DMS153 treated with DMSO at 0.1 percent for 48 hours (cell line): ENCODE data around the gene ESRRG.

Experiments
- DNase-seq: peaks from one replicate; lab custom pipeline; 2025; ENCODE audit not compliant: unreplicated experiment; lab: John Stamatoyannopoulos, UW

Gene ESRRG

DNA sequence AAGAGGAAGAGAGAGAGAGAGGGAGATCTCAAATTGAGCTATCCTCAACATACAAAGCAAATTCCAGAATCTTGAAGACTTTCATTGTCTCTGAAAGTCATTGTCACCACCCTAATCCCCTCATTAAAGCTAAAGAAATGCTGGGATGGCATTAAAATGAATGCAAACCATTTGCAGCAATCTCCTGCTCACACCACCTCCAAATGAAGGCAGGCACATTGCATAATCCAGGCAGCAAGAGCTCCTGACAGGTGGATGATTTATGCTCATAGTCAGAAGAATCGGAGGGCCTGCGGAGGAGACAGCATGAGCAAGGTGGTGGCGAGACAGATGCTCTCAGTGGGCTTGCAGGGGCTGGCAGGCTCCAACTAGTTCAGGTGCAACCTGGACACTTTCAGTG, 90.2 kb downstream of the ESRRG start:
- no peak for DNase-seq

DNA sequence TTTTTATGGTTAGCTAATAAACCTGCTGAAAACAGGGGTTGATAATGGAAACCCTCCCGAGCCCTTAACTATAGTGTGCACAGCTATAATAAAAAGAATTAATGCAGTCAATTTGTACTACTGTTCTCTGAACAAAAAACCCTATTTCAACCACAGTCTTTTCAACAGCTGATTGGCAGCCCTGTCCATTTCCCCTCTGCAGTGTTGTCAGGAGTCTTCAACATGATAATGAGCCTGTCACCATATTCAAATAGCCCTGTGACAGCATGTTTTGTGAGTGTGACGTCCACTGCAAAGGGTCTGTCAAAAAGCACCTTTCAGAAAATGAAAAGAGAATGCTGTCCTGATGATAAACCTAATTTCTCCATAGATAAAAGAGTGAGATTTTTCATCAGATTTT, 92.7 kb downstream of the ESRRG start:
- DNase-seq: no peak

- DNase-seq: no peak
Observed at GRCh38 chr1:216627252-216627651, 96.0 kb downstream of the ESRRG start.

DNA sequence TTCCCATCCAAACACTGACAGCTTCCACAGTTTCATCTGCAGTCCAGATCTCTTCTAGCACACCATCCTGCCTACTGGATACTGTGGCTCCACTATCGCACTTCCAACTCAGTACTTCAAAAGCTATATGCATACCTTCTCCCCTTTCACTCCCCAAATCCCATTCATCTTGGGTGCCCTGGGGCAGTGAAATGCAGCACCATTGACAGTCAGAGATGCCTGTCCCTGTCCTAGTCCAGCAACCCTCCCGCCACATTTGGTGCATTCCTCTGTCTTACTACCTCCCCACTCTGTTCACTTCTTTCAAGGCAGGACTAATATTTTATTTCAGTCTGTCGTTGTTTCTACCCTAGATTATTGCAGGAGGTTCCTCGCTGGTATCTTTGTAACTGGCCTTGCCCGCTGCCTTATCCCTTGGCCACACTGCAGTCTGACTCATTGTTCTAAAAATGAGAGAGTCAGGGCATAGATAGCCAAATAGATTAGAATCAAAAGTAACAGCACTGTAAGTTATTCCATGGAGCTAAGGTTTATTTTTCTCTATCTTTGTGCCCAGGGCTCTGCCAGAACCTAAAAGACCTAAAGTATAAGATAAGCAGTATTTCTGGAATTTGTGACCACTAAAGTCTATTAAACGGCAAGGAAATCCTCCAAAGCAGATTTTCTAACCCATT, 96.7 kb downstream of the ESRRG start:
- DNase-seq: no peak

- DNase-seq: no peak
Observed at GRCh38 chr1:216621536-216621935, 101.7 kb downstream of the ESRRG start.

DNA sequence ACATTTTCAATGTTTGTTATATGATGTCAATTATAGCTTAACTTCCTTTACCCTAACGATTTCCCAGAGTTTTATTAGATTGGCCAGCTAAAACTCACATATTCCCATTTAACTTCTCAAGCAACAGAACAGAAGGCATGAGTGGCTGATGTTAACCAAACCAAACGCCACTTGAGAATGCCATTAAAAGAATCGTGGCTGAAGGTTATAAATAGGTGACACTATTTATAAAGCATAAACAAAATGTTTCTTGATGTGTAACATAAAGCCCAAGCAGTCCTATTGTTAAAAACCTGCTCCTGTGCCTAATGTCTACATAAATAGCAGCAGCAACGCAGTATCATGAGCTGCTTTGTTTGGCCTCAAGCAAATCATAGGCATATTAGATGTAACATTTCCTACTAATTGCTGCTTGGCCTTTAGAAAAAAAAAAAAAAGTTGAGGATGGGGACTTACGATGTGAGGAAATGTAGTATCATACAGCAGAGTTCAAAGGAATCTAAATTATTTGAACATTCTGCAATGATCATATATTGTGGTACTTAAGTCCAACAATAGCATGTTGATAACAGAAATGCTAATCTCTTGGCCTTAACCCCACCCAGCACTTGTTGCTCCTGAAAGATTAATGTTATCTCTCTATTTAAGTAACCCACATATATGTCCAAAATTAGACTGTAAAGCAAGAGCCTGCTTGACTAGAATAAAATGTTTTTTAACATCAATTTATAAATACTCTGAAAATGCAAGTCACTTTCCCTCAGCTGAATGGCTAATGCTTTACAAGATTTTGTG, 106.0 kb downstream of the ESRRG start:
- peak; percentile 76 for DNase-seq

- DNase-seq: peak; percentile 90
Observed at GRCh38 chr1:216616425-216616824, 106.8 kb downstream of the ESRRG start.

DNA sequence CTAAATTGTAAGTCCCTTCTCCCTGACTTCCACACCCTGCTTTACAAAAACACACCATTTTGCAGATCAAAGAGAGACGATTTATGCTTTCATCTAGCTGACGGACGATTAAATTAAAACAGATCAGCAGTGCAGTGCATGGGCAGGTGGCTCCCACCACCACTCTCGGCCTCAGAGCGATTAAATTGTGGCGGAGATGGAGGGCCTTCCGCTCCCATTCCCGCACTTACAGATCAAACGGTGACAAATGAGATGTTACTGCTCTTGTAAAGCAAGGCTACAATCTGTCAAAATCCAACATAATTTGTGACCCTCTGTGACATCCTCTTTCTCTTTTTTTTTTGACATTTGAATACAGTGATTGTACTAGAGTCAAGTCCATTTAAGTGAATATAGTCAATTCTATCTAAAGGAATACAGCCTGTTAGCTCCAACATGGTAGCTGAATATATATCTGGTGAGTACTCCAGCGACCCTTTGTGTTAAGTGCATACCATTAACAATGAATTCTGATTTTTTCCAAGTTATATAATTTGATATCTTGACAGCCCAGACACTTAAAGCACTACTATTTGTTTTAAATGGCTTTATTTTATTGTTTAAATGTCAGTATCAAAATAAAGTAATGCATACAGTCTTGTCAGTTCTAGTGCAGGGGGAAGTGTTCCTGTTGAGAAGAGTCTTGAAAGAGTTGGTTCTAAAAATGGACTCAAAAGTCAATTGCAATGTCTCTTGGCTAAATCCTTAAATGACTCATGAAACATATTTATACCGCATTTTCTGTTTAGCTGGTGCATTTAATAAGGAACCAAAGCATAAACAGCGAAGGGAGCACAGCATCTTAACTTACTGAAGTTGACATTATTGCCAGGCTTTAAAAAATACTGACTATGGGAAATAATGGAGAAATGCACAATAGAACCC, 109.0 kb downstream of the ESRRG start:
- no peak for DNase-seq

DNA sequence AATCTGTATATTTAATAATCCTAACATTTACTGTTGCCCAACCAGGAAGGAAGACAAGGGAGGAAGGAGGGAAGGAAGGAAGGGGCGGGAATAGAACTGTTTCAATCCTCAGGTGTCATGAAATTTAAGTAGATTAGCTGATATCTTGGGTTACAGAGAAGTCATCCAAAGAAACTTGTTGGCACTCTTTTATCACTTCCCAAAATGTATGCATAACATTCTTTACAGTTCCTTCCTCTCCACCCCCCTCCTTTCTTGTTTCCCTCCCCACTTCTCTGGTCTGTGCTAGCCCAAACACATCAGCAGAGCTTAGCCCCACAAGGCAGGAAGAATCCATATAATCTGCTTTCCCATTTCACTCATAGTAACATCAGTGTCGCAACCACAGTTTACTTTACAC, 110.9 kb downstream of the ESRRG start:
- DNase-seq: no peak

DNA sequence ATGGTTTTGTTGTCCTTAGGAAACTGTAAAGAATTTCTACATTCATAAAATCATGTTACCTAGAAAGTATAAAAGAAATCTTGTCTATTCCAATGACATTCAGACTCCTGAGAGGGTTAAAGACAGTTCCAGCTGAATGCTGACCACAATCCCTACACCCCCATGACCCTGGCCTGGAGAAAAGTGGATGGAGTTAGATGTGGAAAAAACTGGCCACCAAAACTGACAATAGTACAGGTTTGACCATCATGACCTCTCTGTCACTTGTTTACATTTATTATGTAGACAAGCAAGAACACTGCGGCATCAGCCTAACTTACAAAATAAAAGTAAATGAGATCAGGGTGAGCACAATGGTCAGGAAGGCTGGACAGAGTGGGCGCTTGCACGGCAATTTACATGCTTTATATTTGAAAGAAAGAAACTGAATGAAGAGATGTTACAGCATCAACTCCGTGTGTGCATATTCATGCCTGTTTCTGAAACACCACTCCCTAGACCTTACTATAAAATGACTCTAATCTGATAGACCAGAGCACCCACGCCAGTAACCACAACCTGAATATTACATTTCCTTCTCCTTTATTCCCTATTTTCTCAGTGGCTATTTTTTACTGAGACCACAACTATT, 116.0 kb downstream of the ESRRG start:
- DNase-seq: no peak

GRCh38 chr1:216606047-216606637, 117.1 kb downstream of the ESRRG start:
- DNase-seq: peak; percentile 60

GRCh38 chr1:216604771-216605170, 118.5 kb downstream of the ESRRG start:
- DNase-seq: peak; percentile 57

DNA sequence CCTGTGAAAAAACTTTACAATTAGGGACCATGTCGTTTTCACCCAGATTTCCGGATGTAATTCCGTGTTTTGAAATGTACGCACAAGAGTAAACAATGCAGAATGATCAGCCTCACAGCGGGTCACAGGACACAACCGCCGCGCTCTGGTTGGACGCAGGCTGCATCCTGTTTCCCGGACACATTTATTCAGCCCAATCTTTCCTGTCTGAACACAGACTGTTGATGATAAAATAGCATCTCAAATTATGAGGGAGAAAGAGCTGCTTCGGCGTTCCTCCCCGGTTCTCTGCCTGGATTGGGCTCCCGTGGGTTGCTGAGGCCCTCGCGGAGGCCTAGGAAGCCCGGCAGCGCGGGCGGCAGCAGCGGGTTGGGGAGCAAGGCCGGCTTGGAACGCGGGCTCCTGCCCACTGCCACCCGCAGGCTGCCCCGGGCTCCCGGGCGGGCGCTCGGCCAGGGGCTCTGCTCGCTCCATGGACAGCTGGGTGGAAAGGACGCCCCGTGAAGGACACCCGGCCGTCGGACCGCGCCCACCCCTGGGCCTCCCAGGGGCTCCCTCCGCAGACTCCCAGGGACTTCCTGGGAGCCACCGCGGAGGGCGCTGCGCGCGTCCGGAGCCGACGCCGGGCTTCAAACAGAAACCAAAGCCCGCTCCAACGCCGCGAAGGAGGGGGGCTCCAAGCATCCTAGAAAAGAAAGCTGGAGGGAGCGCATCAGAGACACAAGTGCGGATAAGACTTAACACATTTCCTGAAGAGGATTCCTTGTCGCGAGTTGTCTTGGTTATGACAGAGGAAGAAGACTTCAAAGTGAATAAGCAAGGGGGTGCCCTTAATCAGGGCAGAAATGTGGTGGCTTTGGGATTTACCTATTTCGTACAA, 122.3 kb downstream of the ESRRG start:
- DNase-seq: peak; percentile 88

DNA sequence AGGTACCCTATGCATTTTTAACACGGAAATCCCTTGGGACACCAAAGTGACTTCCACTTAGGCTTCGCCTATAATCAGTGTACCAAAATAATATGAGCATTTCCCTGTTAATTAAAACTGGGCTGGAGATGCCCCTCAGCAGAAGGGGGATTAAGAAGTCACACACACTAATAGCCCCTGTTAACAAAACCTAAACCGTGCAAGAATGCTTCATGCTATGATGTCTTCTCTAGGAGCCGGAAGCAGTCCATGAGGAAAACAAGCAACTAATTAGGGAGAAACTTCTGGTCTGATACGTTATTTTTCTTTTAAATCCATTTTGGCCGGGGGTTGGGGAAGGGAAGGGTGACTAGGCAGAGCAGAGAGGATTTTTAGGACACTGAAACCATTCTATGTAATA, 123.4 kb downstream of the ESRRG start:
- no peak for DNase-seq

GRCh38 chr1:216598448-216598847, 124.8 kb downstream of the ESRRG start:
- DNase-seq: no peak

- no peak for DNase-seq
Observed at GRCh38 chr1:216596281-216596862, 126.9 kb downstream of the ESRRG start.

DNA sequence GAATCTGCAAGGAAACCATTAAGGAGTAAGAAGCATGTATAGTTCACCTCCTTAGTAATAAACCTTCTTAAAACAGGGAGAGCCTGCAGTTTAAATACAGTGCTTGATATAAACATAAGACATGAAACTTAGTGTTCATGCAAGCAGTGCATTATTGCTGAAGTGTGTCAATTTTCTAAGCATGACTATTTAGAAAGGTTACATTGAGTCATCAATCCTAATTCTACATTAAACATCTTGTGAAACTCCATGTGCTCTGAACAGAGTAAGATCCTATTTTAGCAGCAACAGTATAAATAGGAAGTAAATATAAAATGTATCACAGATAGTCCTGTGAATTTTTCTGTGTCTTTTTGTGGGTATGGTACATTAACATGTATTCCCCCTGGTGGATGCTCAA, 135.5 kb downstream of the ESRRG start:
- no peak for DNase-seq

DNA sequence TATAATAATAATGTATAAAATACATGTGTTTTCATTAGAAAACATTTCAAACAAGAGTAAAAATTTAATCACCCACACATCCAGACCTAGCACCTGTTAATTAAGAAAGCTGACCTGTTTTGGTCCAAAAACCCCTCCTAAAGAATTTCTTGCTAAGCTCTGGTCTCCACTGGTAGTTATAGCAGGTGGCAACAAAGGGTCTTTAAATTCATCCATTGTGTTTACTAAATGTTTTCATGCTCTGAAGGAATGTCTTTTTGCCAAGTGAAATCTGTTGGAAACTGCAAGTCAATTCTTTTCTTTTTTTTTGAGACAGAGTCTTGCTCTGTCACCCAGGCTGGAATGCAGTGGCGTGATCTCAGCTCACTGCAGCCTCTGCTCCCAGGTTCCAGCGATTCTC, 141.1 kb downstream of the ESRRG start:
- DNase-seq: no peak

DNA sequence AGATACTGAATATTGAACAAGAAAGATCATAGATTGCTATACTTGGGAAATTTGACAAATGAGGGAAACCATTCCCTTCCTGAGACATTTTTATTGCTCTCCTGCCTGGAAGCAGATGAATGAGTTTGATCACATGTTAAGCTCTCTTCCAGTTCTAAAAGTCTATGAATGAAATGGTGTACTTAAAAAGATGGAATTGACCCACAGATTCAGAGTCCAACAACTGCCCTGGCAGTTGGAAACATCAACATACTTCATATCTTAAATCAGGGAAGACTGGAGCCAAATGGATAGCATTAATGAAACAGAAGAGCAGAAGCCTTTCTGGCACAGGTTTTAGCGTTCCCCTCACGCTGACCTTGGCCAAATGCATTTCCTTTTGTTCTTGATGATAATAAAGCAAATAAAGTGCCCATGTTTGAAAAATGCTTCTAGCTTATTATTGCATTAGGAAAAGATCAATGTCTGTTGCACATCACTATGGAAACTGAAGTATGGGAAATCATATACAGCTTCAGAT, 142.6 kb downstream of the ESRRG start:
- DNase-seq: peak; percentile 27
